Upper lobe of left lung (tissue), 6 donors: ENCODE results near the gene THBS2. TPM values are rescaled to one million over a fixed set of nuclear protein-coding genes. Genes with fewer than 3 reads are reported as not detected.

Experiments
- ATAC-seq, 2 donors: fragments of 200-7000 bp; cut with Tn5 transposase; one replicate each; pipeline ENCODE4 v1.9.1; 2022; ENCODE audit warnings: mild to moderate bottlenecking in 2 of 2, moderate library complexity in 2 of 2; ENCODE audit not compliant: low FRiP score in 2 of 2
- DNase-seq, 2 donors: peaks; one replicate each; pipeline ENCODE4 v3.0.0-alpha.2; 2019 to 2020
- H3K27ac ChIP-seq, 4 donors: fragments of 200-600 bp; sonication (generic); one replicate each; pipeline ENCODE4 v1.5.1; 2016 to 2019
- H3K27me3 ChIP-seq, 4 donors: fragments of 200-600 bp; sonication (generic); one replicate each; pipeline ENCODE4 v1.5.1; 2017 to 2019
- H3K36me3 ChIP-seq, 4 donors: fragments of 200-600 bp; sonication (generic); one replicate each; pipeline ENCODE4 v1.5.1; 2016 to 2019
- H3K4me1 ChIP-seq, 4 donors: fragments of 200-600 bp; sonication (generic); one replicate each; pipeline ENCODE4 v1.5.1; 2018 to 2019
- H3K4me3 ChIP-seq, 4 donors: fragments of 200-600 bp; sonication (generic); one replicate each; pipeline ENCODE4 v1.5.1; 2017 to 2019; ENCODE audit warnings: mild to moderate bottlenecking in 2 of 4, moderate library complexity in 1 of 4
- H3K9me3 ChIP-seq, 4 donors: fragments of 200-600 bp; sonication (generic); one replicate each; pipeline ENCODE4 v1.5.1; 2018 to 2019
- EP300 ChIP-seq, 4 donors: sonication (generic); formaldehyde crosslinking; IDR thresholded peaks; one replicate each; pipeline ENCODE4 v1.5.1; 2017; ENCODE audit warnings: antibody characterized with exemption in 4 of 4, control low read depth in 2 of 4
- POLR2A ChIP-seq, 4 donors: fragments of 450-650 bp; IDR thresholded peaks; one replicate each; pipeline ENCODE4 v1.5.1; 2016 to 2017; ENCODE audit warnings: antibody characterized with exemption in 4 of 4, mild to moderate bottlenecking in 2 of 4
- POLR2AphosphoS5 ChIP-seq, 2 donors: sonication (generic); formaldehyde crosslinking; IDR thresholded peaks; one replicate each; pipeline ENCODE4 v1.5.1; 2017; ENCODE audit warnings: antibody characterized with exemption in 2 of 2
- WGBS, 2 donors: methylation state at CpG; one replicate each; pipeline ENCODE4 v1.1.5; 2017 to 2018; 5-methylcytosine and 5-hydroxymethylcytosine counted together
- total RNA-seq, 6 donors: library from RNA; depleted of rRNA in 4 of 6; stranded (reverse); fragments of >200 nt in 4 of 6; gene quantifications; one replicate each; pipeline versions ENCODE4 v1.1.0 to v1.2.1, GENCODE V29; 2016 to 2021
- TF ChIP-seq, protein P1 (sequence below), 6 experiments: fragments of 450-650 bp in 4 of 6; fragments of 200-600 bp in 2 of 6; sonication (generic) in 2 of 6; IDR thresholded peaks; one replicate each; pipeline ENCODE4 v1.5.1; 2016 to 2019; ENCODE audit warnings: antibody characterized with exemption in 6 of 6
- donor health status: DM: no; HTN: no; CAD: no; lungs with moderate emphysema.
- donor health status: DM: no; HTN: yes; CAD: no; lungs with severe emphysema.

Gene THBS2
- total RNA-seq, 6 donors from 2014 or later = 5.3 to 43.2 (median 17.3) TPM

DNA sequence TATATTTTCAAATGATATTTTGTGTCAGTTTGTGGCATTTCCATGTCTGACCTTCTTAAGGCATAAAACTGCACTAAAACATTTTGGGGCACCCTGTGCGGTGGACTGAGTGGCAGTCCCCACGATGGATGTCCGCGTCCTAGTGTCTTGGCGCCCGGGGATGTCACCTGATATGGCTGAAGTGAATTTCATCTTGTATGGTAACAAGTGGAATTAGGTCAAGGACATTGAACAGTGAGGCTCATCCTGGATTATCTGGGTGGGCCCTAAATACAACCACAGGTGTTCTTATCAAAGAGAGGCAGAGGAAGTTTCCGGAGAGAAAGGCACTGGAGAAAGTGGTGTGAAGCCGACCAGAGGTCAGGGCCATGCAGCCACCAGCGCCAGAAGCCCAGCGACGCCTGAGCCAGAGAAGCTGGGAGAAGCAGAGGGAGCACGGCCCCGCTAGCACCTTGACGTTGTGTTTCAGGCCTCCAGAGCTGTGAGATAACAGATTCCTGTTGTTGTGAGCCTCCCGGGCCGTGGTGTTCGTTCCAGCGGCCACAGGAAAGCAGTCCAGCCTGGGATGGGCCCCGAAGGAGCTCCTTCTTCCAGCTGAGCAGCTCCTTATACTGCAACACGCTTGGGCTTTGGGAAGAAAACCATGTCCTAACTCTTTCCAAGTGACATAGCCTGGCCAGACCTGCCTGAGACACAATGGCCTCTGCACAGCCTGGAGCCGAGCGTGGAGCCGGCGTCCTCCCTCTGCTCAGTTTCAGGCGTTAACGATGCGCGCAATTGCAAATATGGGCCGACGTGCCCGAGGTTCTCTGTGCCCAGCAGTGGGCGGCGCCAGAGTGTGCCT, 22.5 kb downstream of the THBS2 start:
- ATAC-seq (no peak), DNase-seq (no peak)
- no peaks in the 10 kb centered on the region for H3K4me1 ChIP-seq
- H3K9me3 ChIP-seq = no peaks in the 10 kb centered on the region
- TF ChIP-seq POLR2AphosphoS5 (IDR thresholded peaks at IDR 0.05) (no peak), POLR2A (IDR thresholded peaks at IDR 0.05) (no peak), EP300 (IDR thresholded peaks at IDR 0.05) (no peak)
- TF ChIP-seq, protein P1, sequence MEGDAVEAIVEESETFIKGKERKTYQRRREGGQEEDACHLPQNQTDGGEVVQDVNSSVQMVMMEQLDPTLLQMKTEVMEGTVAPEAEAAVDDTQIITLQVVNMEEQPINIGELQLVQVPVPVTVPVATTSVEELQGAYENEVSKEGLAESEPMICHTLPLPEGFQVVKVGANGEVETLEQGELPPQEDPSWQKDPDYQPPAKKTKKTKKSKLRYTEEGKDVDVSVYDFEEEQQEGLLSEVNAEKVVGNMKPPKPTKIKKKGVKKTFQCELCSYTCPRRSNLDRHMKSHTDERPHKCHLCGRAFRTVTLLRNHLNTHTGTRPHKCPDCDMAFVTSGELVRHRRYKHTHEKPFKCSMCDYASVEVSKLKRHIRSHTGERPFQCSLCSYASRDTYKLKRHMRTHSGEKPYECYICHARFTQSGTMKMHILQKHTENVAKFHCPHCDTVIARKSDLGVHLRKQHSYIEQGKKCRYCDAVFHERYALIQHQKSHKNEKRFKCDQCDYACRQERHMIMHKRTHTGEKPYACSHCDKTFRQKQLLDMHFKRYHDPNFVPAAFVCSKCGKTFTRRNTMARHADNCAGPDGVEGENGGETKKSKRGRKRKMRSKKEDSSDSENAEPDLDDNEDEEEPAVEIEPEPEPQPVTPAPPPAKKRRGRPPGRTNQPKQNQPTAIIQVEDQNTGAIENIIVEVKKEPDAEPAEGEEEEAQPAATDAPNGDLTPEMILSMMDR (IDR thresholded peaks at IDR 0.05) = no peak
- H3K36me3 ChIP-seq = no peaks in the 10 kb centered on the region
- no peak overlapping the region for H3K4me3 ChIP-seq
- WGBS, 2 donors = 90 to 95% methylated on average over 32 to 33 of the region's 33 CpGs
- no peaks in the 10 kb centered on the region for H3K27me3 ChIP-seq
- no peak overlapping the region for H3K27ac ChIP-seq

DNA sequence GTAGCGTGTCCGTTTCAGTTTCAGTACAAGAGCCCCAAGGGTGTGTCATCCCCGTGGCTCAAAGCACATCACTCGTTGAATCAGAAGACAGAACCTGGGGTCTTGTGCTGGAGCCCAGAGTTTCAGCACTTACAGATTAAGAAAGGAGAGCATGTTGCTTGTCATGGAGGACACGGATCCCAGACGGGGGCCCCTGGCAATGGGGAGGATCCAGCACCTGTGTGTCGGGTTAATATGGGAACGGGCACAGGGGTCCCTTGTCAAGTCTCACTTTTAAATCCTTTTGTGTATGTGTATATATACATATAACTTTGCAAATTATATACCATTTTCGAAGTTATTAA, 23.4 kb downstream of the THBS2 start:
- H3K4me3 ChIP-seq = no peak overlapping the region
- no peaks in the 10 kb centered on the region for H3K27me3 ChIP-seq
- H3K4me1 ChIP-seq = no peaks in the 10 kb centered on the region
- H3K27ac ChIP-seq = no peak overlapping the region
- WGBS, 2 donors = 82 to 92% methylated on average over 9 of the region's 9 CpGs
- H3K36me3 ChIP-seq = no peaks in the 10 kb centered on the region
- no peaks in the 10 kb centered on the region for H3K9me3 ChIP-seq
- DNase-seq (no peak), ATAC-seq (no peak)
- TF ChIP-seq EP300 (IDR thresholded peaks at IDR 0.05) (no peak), POLR2AphosphoS5 (IDR thresholded peaks at IDR 0.05) (no peak), POLR2A (IDR thresholded peaks at IDR 0.05) (no peak)
- TF ChIP-seq, protein P1 (IDR thresholded peaks at IDR 0.05) = no peak

DNA sequence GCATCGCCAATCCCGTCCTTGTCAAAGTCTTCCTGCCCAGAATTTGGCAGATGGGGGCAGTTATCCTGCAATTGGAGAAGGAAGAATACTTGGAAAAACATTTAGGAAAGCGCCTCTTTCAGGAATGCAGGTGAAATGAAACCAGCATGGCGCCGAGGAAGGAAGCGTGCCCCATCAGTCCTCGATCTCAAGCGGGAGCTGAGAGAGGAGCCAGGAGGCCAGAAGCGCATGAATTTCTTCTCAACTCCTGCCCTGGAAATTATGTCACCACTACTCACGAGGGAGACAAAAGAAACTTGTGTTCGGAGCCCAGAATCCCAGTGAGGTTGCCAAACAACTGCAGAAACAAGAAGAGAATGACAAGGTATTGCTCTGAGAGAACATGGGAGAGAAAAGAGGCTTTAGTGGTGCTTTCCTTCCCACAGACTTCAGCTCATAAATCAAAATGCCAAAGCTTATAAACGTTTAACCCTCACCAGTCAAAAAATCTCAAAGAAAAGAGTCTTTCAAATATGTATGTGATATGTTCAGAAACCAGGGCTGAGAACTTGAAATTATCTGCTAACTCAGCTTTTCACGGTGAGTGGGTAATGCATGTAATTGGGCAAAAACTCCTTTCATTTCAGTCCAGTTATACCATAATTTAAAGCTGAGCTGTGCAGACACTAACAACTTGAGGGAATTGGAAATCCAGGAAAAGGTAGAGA, 23.9 kb downstream of the THBS2 start:
- no peak for ATAC-seq
- Histone ChIP-seq H3K9me3 (no peaks in the 10 kb centered on the region), H3K4me1 (no peaks in the 10 kb centered on the region), H3K4me3 (no peak overlapping the region), H3K36me3 (no peaks in the 10 kb centered on the region), H3K27me3 (no peaks in the 10 kb centered on the region), H3K27ac (no peak overlapping the region)
- TF ChIP-seq POLR2AphosphoS5 (IDR thresholded peaks at IDR 0.05) (no peak), POLR2A (IDR thresholded peaks at IDR 0.05) (no peak), EP300 (IDR thresholded peaks at IDR 0.05) (no peak)
- TF ChIP-seq, protein P1 (IDR thresholded peaks at IDR 0.05) = no peak
- 45 to 65% methylated on average over 13 of the region's 13 CpGs for WGBS, 2 donors
- no peak for DNase-seq

DNA sequence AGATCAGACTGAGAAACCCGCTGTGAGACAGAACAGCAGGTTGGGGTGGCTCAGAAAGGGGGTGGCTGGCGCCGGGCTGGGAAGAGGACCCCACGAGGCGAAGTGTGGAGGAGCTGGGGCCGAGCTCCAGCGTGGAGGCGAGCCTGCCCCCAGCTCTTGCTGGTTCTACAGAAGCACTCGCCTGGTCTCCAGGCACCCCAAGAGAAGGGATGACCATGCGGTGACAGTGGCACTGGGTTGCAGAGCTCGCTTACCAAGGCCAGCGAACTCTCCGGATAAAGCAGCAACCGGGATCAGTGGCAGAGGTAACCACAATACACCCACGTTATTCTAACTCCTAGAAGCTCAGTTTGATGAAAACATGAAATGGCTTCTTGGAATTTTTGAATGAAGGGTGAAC, 26.5 kb downstream of the THBS2 start:
- ATAC-seq = no peak
- no peaks in the 10 kb centered on the region for H3K4me1 ChIP-seq
- H3K27ac ChIP-seq = no peak overlapping the region
- peak in 1 of 2 donors; percentile 38 for DNase-seq
- WGBS, 2 donors = 82 to 84% methylated on average over 13 to 15 of the region's 15 CpGs
- no peaks in the 10 kb centered on the region for H3K36me3 ChIP-seq
- no peaks in the 10 kb centered on the region for H3K9me3 ChIP-seq
- TF ChIP-seq POLR2AphosphoS5 (IDR thresholded peaks at IDR 0.05) (no peak), EP300 (IDR thresholded peaks at IDR 0.05) (no peak), POLR2A (IDR thresholded peaks at IDR 0.05) (no peak)
- TF ChIP-seq, protein P1 (IDR thresholded peaks at IDR 0.05) = no peak
- H3K4me3 ChIP-seq = no peak overlapping the region
- H3K27me3 ChIP-seq = no peaks in the 10 kb centered on the region
